Measurements from ENCODE around the gene WDR6. TPM values are rescaled to one million over a fixed set of nuclear protein-coding genes. Genes with fewer than 3 reads are reported as not detected.
A peak's percentile ranks its signal among the peaks of the same experiment; 100 is the strongest.

The WDR6 gene
- total RNA-seq, 1 experiment from 2014 or later, result 174 TPM

MicroRNAs encoded within 50 kb of the gene (microRNA counts, 767-probe panel; counts per million panel counts)
- microRNA hsa-miR-191-5p (24,863 counts per million, percentile 75 among the panel's probes with 10 or more counts), microRNA hsa-miR-425-5p (not detected)

Small RNA genes lying within 50 kb of the gene (microRNA-seq; reads per million reads assigned to microRNA genes)
- gene MIR191 (ENCODE audit: borderline number of aligned reads) (23,740 reads per million, percentile 98 among the genes with 10 or more reads in this experiment), gene MIR425 (ENCODE audit: borderline number of aligned reads) (7,118 reads per million, percentile 94 among the genes with 10 or more reads in this experiment)

Other genes starting within 250 kb of the WDR6 start
- 63.3 TPM for gene PRKAR2A, start 159.5 kb upstream of the WDR6 start, total RNA-seq (2021; ENCODE audit: unreplicated experiment)
- gene SLC25A20, start 108.5 kb upstream of the WDR6 start, total RNA-seq (2021; ENCODE audit: unreplicated experiment), result 8.7 TPM
- 105 TPM for gene ARIH2, start 88.5 kb upstream of the WDR6 start, total RNA-seq (2021; ENCODE audit: unreplicated experiment)
- 60.5 TPM for gene P4HTM, start 17.1 kb upstream of the WDR6 start, total RNA-seq (2021; ENCODE audit: unreplicated experiment)
- 42.9 TPM for gene DALRD3, start 11.2 kb downstream of the WDR6 start, total RNA-seq (2021; ENCODE audit: unreplicated experiment)
- 91.0 TPM for gene NDUFAF3, start 14.7 kb downstream of the WDR6 start, total RNA-seq (2021; ENCODE audit: unreplicated experiment)
- gene IMPDH2, start 22.0 kb downstream of the WDR6 start, total RNA-seq (2021; ENCODE audit: unreplicated experiment), result 599 TPM
- gene QRICH1, start 86.7 kb downstream of the WDR6 start, total RNA-seq (2021; ENCODE audit: unreplicated experiment), result 105 TPM
- gene QARS1, start 97.4 kb downstream of the WDR6 start, total RNA-seq (2021; ENCODE audit: unreplicated experiment), result 346 TPM
- 92.8 TPM for gene USP19, start 113.4 kb downstream of the WDR6 start, total RNA-seq (2021; ENCODE audit: unreplicated experiment)
- gene LAMB2, start 125.7 kb downstream of the WDR6 start, total RNA-seq (2021; ENCODE audit: unreplicated experiment), result 213 TPM
- gene CCDC71, start 158.9 kb downstream of the WDR6 start, total RNA-seq (2021; ENCODE audit: unreplicated experiment), result 32.8 TPM
- gene KLHDC8B, start 164.2 kb downstream of the WDR6 start, total RNA-seq (2021; ENCODE audit: unreplicated experiment), result 10.4 TPM